ENCODE data around the gene LIMD2.
A peak's percentile ranks its signal among the peaks of the same experiment; 100 is the strongest.

LIMD2 gene

DNA sequence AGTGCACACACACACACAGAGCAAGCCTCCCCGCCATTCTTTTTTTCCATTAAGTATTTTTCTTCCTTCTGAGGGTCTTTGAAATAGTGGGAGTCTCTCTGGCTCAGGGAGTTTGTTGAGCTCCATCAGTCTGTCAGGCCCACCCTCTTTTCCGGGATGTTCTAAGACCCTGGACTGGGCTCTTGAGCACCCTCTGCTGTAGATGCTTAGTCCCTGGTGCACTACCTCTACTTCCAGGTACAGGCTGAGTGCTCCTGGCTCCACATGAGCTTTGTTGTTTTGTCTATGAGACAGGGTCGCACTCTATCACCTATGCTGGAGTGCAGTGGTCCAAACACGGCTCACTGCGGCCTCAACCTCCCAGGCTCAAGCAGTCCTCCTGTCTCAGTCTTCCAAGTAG is 20.7 kb downstream of the LIMD2 start:
- no peak for DNase-seq

GRCh38 chr17:63676584-63676983 is 23.3 kb downstream of the LIMD2 start:
- no peak for DNase-seq

GRCh38 chr17:63675607-63676546 is 24.0 kb downstream of the LIMD2 start:
- peak in 1 of 2 experiments; percentile 75 for DNase-seq

DNA sequence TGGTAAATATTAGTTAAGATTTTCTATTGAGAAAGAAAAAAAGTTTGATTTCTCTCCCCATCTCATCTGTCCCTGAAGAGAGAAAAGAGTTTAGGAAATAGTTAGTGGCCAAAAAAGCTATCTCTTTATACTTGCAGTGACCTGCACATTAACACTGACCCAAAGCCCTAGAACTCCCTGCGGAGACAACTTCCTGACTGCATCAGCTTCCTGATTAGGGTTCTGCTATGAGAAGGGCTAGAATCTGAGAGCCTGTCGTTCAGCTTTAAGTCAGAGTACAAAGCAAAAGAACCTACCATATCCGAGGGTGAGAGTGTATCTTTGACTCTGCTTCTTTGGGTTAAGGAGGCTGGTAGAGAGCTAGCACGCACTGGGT is 24.7 kb downstream of the LIMD2 start:
- DNase-seq, result peak in 1 of 2 experiments; percentile 44

GRCh38 chr17:63672856-63673255 is 27.1 kb downstream of the LIMD2 start:
- no peak for DNase-seq

DNA sequence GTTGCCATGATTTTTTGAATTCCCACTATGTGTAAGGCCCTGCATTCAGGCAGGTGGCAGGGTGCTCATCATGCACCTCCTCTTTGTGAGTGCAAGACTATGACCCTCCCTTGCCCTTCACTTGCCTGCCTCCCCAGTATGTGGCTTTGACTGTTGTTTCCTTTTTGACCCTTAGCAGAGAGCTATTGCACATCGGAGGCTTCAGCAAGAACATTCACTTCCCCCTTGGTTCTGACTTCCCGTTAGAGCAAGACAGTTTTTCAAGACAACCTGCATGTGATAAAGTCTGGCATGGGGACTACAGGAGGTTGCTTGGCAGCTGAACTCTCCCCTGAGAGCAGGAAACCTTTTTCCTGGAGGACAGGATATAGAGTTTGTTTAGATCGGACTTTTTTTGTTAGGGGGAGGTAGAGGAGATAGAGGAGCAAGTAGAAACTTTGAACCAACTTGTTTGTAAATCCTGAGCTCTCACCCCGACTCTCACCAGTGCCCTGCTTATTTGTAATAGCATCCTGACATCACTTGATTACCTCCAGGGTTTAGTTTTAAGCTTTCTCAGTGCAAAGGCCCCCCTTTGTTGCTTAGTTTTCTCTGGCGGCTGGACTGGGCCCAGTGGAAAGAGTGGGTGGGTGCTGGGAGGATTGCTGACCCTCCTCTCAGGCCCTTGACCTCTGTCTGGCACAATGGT is 34.3 kb downstream of the LIMD2 start:
- no peak for DNase-seq

DNA sequence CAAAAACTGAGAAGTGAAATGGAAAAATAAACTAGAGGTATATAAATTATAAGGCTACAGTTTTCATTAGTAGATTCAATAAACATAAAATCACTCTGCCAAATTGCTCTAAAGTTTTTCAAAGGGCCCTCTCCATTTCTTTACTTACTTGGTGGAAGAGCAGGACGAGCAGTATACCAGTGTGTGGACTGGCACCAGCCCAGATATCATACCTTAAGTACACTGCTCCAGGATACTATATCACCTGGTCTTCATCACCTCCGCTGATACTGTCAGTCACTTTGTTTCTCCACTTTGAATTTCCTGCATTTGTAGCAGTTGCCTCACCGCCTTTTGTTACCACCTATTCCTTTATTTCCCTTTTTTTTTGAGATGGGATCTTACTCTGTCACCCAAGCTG is 40.1 kb downstream of the LIMD2 start:
- DNase-seq, result no peak

DNA sequence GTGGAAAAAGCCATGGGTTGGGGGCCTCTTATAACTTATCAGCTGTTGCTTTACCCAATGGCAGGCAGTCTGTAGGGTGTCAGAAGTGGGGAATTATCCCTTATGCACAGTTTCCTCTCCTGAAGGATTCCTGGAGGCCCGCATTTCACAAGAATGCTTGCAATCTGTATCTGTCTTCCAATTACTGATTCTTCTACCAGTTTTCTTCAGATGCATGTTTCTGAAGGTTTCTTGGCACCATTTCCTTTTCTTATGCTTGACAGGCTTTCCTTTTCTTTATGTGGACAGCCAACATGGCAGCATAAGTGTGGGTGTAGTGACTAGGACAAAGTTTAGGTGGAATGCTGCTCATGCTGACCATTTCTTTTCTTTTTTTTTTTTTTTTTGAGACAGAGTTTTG is 41.6 kb downstream of the LIMD2 start:
- DNase-seq, result no peak

- DNase-seq, result no peak
Observed at GRCh38 chr17:63657786-63658185, 42.1 kb downstream of the LIMD2 start.

- DNase-seq, result no peak
Observed at GRCh38 chr17:63653050-63653449, 46.9 kb downstream of the LIMD2 start.

DNA sequence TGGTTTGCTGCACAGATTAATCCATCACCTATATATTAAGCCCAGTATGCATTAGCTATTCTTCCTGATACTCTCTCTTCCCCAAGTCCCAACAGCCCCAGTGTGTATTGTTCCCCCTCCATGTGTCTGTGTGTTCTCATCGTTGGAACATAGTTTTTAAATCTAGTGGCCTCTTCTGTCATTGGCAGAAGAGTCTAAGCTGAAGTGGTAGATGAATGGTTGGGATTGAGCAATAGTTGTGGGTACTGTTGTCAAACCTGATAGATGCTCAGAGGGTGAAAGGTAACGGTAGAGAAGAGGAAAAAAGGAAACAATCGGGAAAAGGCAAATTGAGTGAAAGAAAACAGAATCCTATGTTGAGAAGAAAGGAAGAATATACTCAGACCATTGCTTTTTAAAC is 47.8 kb downstream of the LIMD2 start:
- no peak for DNase-seq

DNA sequence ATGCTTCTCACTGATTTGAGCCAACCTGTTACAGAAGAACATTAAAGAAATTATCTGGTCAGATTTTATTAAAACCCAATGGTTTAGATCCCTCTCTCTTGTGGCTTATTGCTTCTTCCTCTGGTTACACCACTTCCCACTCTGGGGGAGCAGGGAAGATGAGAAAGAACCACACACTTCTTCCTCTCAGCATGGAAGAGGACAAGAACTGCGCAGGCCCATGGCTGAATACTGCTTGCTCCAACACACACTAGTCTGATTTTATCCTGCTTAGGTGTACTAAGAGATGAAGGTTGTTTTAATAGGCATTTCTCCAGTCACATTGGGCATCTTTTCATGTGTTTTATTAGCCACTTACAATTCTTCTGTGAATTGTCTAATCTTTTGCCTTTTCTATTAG is 50.1 kb downstream of the LIMD2 start:
- no peak for DNase-seq

GRCh38 chr17:63647936-63648335 is 52.0 kb downstream of the LIMD2 start:
- no peak for DNase-seq

- DNase-seq, result no peak
Observed at GRCh38 chr17:63647065-63647725, 52.7 kb downstream of the LIMD2 start.

DNA sequence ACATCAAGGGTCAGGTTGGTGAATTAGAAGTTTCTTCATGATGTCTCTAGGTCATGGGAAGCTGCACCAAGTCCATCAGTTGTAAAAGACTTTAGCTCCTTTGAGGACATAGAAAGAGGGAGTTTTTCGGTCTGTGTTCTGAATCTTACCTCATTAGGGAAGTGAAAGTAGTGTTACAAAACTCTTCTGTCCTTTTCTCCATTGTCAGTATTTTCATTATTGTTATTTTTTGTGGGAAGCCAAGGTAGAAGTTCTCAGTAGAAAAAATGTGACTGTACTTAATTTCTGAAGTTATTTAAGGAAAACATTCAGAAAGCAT is 53.5 kb downstream of the LIMD2 start:
- no peak for DNase-seq

Measured in SW 1271 (cell line).